GM12892 (cell line): ENCODE measurements around the gene LRAT.

Experiments
- DNase-seq: peaks from one replicate; pipeline ENCODE4 v3.0.0; 2011; ENCODE audit not compliant: insufficient read length
- FAIRE-seq: peaks from 2 replicates; lab custom pipeline; 2011; peaks lifted over from hg19 to GRCh38; lab: Jason Lieb, UNC
- POLR2A ChIP-seq: IDR thresholded peaks from 2 replicates; pipeline ENCODE4 v1.6.1; 2011; ENCODE audit warnings: low read depth, low read length, control low read depth
- POLR2AphosphoS5 ChIP-seq: IDR thresholded peaks from 2 replicates; pipeline ENCODE4 v1.6.1; 2011; ENCODE audit warnings: low read depth, low read length, control low read depth
- TAF1 ChIP-seq: IDR thresholded peaks from 2 replicates; pipeline ENCODE4 v1.6.1; 2011; ENCODE audit warnings: low read depth, mild to moderate bottlenecking, control low read depth, low read length, borderline replicate concordance

Gene LRAT

GRCh38 chr4:154732669-154733068, 11.1 kb upstream of the LRAT start:
- no peak for FAIRE-seq
- TF ChIP-seq POLR2A (no peak), TAF1 (no peak), POLR2AphosphoS5 (no peak)
- DNase-seq, result no peak

GRCh38 chr4:154736770-154737169, 7.0 kb upstream of the LRAT start:
- TF ChIP-seq TAF1, result no peak
- TF ChIP-seq POLR2AphosphoS5, result no peak
- TF ChIP-seq POLR2A, result no peak
- FAIRE-seq (no peak), DNase-seq (no peak)

GRCh38 chr4:154738426-154738825, 5.4 kb upstream of the LRAT start:
- TF ChIP-seq TAF1 (no peak), POLR2A (no peak), POLR2AphosphoS5 (no peak)
- DNase-seq (no peak), FAIRE-seq (no peak)

- DNase-seq (no peak), FAIRE-seq (no peak)
- TF ChIP-seq POLR2AphosphoS5 (no peak), POLR2A (no peak), TAF1 (no peak)
These were observed 4.7 kb upstream of the LRAT start for GRCh38 chr4:154739111-154739510.

DNA sequence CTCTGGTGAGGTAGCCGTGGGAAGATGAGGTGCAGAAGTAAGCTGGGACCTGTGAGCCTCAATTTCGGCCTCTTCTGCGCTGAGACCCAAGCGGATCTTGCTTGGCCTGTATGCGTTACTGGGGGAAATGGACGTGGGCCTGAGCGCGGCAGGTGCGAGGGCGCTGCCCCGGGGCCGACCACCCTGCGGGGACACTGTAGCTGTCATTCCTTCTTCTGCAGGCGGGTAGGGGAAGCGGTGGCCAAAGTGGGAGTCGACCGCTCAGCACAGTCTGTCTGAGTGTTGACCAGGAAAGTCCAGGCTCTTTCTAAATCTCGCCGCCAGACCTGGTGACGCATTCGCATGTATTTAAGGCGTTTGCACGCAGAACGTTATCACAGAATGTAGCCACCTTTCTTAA, 3.3 kb upstream of the LRAT start:
- FAIRE-seq (no peak), DNase-seq (no peak)
- no peak for TF ChIP-seq POLR2A
- no peak for TF ChIP-seq TAF1
- TF ChIP-seq POLR2AphosphoS5, result no peak

DNA sequence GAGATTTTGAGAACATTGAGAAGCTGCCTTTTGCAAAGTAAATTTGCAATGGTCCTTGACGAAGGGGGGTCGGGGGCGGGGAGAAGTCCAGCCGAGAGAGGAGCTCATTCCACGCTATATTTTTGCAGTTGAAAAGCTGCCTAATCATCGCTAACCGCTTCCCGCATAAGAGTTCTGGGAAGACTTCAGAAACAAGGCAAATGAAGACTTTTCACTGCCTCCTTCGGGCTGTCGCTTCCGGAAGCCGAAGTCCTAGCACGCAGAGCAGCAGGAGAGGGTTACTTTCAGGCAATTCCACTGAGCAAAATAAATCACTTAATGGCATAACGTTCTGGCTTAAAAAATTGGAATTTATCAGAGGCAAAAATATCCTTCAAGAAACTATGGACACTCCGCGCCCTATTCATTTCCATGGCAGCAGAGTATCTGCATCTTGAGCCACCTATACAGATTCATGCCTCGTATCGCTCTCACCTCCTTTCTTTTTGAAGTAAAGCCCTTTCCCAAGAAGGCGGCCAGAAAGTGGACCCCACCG, 2.6 kb upstream of the LRAT start:
- no peak for FAIRE-seq
- no peak for TF ChIP-seq POLR2A
- TF ChIP-seq TAF1, result no peak
- no peak for TF ChIP-seq POLR2AphosphoS5
- DNase-seq, result no peak

DNA sequence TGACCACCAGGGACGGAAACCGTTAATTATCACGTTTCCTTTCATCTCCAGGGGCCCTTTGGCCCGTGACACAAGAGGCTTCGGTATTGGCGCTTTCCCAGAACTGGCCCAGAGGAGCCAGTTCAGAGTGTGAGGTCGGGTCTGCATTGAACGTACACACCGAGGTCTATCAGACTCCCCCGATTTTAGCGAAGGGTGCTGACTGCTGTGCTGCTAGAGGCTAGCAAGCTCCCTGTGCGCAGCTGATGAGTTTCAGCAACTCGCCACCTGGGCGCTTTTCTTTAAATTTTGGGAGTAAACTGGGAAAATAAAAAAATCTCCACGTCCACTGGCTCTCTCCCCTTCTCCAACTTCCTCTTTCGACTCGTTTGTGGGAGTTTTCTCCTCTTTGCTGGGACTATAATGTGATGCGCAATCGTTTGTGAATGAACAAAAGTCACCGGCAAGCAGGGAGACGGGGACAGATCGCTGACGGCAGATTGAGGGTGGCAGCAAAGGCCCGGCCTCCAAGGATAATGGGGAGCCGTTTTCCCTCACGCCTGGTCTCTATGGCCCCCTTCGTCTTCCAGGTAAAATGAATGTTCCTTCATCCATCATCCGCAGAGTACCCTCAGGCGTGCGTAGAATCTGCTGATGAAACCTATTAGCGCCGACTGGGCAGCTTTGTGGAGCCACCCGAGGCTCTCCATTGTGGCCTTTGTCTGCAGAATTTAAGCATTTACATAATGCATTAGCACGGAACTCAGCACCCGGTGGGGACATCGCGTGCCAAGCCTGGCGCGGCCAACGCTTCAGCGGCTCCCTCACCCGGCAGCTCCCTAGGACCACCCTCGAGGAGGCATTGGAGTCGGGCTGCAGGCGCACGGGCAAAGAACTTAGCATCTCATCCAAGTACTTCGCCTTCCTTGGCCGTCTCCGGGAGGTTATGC, 1.6 kb upstream of the LRAT start:
- DNase-seq (no peak), FAIRE-seq (no peak)
- TF ChIP-seq TAF1 (no peak), POLR2AphosphoS5 (no peak), POLR2A (no peak)

GRCh38 chr4:154744341-154744926, 634 bp downstream of the LRAT start:
- DNase-seq, result no peak
- TF ChIP-seq POLR2A, result no peak
- no peak for TF ChIP-seq POLR2AphosphoS5
- TF ChIP-seq TAF1, result no peak
- FAIRE-seq, result no peak

- DNase-seq (no peak), FAIRE-seq (no peak)
- no peak for TF ChIP-seq POLR2AphosphoS5
- no peak for TF ChIP-seq POLR2A
- TF ChIP-seq TAF1, result no peak
These were observed 13.9 kb downstream of the LRAT start for GRCh38 chr4:154757713-154758112.

GRCh38 chr4:154760895-154761294, 17.1 kb downstream of the LRAT start:
- no peak for FAIRE-seq
- no peak for TF ChIP-seq POLR2AphosphoS5
- TF ChIP-seq TAF1, result no peak
- no peak for DNase-seq

- FAIRE-seq (no peak), DNase-seq (no peak)
- TF ChIP-seq POLR2AphosphoS5, result no peak
- TF ChIP-seq POLR2A, result no peak
- no peak for TF ChIP-seq TAF1
These were observed 34.5 kb downstream of the LRAT start for GRCh38 chr4:154778264-154778663.

DNA sequence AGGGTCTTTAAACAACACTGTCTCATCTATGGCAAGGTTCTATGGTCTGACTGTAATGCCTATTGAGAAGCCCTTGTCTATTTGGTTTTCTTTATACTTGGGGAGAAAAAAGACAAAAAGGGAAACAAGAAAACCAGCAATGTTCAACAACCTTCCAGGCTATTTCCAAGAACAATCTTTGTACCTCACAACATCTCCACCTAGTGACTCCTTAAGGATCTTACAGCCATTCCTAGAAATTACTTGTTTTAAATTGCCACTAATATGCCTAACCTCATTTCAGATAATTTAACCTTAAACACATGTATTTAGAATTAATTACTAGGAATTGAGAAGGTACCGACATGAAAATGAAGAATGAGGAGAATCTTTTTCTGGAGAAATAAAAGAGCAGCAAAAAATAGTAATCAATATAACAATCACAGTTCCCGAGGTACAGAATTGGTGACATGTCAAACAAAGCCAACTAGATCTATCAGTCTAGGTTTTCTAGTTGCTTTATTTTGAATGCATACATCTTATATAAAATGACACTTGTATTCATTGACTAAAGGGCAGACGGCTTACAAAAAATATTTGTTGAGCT, 35.7 kb downstream of the LRAT start:
- TF ChIP-seq TAF1 (no peak), POLR2A (no peak), POLR2AphosphoS5 (no peak)
- no peak for FAIRE-seq
- no peak for DNase-seq
